ENCODE measurements around the gene RBFOX2.

- TF ChIP-seq POLR2A (IDR thresholded peaks at IDR 0.05; ENCODE audit: low read depth, low read length), result no peak
- TF ChIP-seq CTCF (IDR thresholded peaks at IDR 0.05; ENCODE audit: extremely low read depth in 1 of 2, insufficient read depth in 1 of 2, low read depth in 1 of 2, low read length in 2 of 2), result no peak
- no peak for TF ChIP-seq MYC (IDR thresholded peaks at IDR 0.05; ENCODE audit: low read depth, low read length)
These were observed 56.1 kb downstream of the RBFOX2 start for GRCh38 chr22:35972559-35972958.
